A673 (cell line): Measurements from ENCODE around the gene LYPD3.

Source experiments
- EZH2 ChIP-seq: fragments of 200-600 bp; sonication (generic); IDR thresholded peaks from 2 replicates; pipeline ENCODE4 v1.6.1; 2017; ENCODE audit warnings: borderline replicate concordance, low read depth, mild to moderate bottlenecking, mixed read lengths, antibody characterized with exemption, low read length; ENCODE audit not compliant: poor library complexity, severe bottlenecking
- TF ChIP-seq, protein P1 (sequence below): fragments of 300-800, 200-600 bp; sonication (generic); conservative IDR thresholded peaks from 2 replicates; pipeline ENCODE4 v1.5.1; 2017; ENCODE audit warnings: low read depth, mild to moderate bottlenecking, antibody characterized with exemption, low read length, moderate library complexity, mixed read lengths

DNA sequence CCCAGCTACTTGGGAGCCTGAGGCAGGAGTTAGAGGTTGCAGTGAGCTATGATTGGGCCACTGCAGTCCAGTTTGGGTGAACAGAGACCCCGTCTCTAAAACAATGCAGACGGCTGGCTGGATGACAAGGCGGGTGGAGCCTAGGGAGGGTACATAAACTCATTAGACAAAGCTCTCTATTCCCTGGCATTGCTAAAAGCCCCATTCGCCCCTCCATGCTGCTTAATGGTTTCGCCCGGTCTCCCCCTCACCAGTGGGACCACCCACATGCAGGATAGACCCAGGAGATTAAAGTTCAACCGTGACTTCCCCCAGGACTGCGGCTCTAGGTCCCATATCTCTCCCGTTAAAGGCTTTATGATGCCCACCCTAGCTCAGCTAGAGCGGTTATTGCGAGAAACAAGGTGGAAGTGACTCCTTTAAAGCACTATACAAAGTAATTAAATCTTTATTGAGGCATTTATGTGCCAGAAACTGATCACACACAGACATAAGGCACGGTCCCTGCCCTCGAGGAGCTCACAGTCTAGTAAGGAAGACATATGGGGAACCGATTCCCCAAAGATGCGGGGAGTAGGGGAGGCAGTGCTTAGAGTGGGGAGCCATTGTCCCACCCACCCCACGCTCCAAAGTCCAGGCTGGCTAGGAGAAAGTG is 4.9 kb downstream of the LYPD3 start:
- TF ChIP-seq, protein P1, sequence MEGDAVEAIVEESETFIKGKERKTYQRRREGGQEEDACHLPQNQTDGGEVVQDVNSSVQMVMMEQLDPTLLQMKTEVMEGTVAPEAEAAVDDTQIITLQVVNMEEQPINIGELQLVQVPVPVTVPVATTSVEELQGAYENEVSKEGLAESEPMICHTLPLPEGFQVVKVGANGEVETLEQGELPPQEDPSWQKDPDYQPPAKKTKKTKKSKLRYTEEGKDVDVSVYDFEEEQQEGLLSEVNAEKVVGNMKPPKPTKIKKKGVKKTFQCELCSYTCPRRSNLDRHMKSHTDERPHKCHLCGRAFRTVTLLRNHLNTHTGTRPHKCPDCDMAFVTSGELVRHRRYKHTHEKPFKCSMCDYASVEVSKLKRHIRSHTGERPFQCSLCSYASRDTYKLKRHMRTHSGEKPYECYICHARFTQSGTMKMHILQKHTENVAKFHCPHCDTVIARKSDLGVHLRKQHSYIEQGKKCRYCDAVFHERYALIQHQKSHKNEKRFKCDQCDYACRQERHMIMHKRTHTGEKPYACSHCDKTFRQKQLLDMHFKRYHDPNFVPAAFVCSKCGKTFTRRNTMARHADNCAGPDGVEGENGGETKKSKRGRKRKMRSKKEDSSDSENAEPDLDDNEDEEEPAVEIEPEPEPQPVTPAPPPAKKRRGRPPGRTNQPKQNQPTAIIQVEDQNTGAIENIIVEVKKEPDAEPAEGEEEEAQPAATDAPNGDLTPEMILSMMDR, result no peak
- TF ChIP-seq EZH2, result no peak
